GM23338 (cell line): ENCODE measurements around the gene C13orf46.

Experiments
- CTCF ChIP-seq, 2 experiments: fragments of 200-600 bp in 1 of 2; sonication (generic) in 1 of 2; conservative IDR thresholded peaks; 2 replicates each; pipeline versions ENCODE4 v1.5.1 to v1.6.1; 2016 to 2017; ENCODE audit warnings: antibody characterized with exemption in 2 of 2, low read depth in 2 of 2, mild to moderate bottlenecking in 2 of 2, moderate library complexity in 1 of 2
- EZH2 ChIP-seq: fragments of 200-600 bp; sonication (generic); IDR thresholded peaks from one replicate; pipeline ENCODE4 v1.8.0; 2017; ENCODE audit warnings: antibody characterized with exemption, mild to moderate bottlenecking, low read depth; ENCODE audit not compliant: unreplicated experiment
- POLR2AphosphoS5 ChIP-seq: IDR thresholded peaks from 2 replicates; pipeline ENCODE4 v1.6.1; 2016; ENCODE audit warnings: antibody characterized with exemption, low read depth

- TF ChIP-seq POLR2AphosphoS5 = no peak
- TF ChIP-seq EZH2 = no peak
- TF ChIP-seq CTCF (conservative IDR thresholded peaks at IDR 0.05; ENCODE audit: low read depth in 2 of 2) = no peak
These were observed 35.6 kb downstream of the C13orf46 start for GRCh38 chr13:113938246-113938645.
